ENCODE results near the gene SLC27A2.
"Not testable (repeated sequence)": the region's sequence is repeated elsewhere in the genome, so short reads cannot be mapped to it uniquely, and the experiment has no call there.

SLC27A2 gene

DNA sequence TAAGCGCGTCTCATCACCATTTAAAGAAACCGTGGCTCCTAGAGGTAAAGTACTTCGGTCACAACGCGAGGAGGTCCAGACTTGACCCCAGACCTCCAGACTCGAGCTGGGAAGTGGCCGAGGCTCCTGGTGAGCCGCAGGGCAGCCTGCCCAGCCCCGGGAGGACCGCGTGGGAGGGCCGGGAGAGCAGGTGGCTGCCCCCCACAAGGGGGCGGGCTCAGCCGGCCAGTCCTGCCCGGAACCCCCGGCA, at the start of gene SLC27A2:
TSS of gene SLC27A2 (plus strand) at position 228 of the 250 bp plus-strand sequence. CDS start 232 bp downstream, outside the sequence.
- DNase-seq (ENCODE audit: low read depth in 3 of 3) = no peak

DNA sequence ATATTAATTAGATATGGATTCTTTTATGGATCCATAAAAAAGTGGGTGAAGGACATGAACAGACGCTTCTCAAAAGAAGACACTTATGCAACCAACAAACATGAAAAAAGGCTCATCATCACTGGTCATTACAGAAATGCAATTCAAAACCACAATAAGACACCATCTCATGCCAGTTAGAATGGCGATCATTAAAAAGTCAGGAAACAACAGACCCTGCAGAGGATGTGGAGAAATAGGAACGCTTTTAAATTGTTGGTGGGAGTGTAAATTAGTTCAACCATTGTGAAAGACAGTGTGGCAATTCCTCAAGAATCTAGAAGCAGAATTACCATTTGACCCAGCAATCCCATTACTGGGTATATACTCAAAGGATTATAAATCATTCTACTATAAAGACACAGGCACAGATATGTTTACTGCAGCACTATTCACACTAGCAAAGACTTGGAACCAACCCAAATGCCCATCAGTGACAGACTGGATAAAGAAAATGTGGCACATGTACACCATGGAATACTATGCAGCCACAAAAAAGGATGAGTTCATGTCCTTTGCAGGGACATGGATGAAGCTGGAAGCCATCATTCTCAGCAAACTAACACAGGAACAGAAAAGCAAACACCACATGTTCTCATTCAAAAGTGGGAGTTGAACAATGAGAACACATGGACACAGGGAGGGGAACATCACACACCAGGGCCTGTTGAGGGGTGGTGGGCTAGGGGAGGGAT, 49.6 kb upstream of the SLC27A2 start:
- DNase-seq (ENCODE audit: low read depth in 3 of 3) = not testable (repeated sequence)

DNA sequence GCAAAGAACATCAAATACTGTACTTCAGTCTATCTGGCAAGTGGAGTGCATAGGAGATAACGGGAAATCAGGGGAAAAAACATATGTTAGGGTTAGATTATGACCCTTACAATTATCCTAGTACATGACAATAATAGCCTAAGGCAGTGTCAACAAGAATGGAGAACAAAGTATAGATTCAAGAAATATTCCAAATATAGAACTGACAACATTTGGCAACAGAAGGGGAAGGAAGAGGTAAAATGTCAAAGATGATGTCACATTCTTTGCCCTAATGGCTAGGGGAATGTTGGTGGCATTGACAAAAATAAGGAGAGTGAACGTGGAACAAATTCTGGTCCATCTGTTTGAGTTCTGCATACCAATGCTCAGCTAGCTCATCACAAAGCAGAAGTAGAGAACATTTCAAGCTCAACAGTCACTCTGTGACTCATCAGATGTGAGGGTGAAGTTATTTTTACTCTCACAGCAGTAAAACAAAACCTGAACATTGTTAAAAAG, 47.4 kb upstream of the SLC27A2 start:
- DNase-seq (ENCODE audit: low read depth in 3 of 3) = no peak

DNA sequence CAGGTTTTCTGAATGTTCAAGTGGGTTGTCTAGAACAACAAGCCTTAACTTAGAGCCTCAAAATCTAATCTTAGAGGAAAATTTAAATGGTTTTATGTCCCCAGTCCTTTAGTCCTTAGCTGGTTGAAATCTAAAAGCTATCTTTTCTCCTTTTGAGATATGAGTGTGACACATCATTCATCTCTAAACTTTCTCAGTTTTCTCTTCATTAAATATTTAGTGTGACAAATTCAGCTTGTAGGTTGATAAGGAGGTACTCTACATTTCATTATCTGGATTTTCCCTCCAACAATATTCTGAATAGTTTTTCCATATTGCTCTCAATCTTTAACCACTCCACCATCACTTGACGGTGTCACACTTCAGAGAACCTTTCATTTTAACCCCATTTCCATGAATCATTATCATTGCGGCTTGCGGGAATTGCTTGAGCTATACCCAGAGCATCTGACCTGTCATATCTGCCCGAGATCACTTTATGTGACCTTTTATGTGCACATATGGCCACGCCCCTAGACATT, 46.9 kb upstream of the SLC27A2 start:
- DNase-seq (ENCODE audit: low read depth in 3 of 3) = peak; percentile 39 to 62 (median 44)

DNA sequence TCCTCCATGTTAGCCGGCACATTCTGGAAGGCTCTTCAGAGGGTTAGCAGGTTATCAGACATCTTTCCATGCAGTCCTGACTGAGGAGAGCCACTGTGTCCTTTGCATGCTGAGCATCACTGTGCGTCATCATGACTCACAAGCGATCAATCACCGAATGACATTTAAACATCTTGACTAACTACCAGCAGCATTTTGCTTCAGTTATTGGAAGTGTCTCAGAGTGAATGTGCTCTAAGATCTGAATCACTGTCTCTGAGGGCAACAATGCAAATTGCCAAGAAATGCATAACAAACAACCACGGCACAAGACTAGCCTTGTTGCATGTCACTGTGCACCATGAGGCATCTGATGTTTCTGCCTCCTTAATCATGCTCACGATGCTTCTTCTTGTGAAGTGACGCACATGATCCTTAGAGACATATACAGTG, 44.6 kb upstream of the SLC27A2 start:
- DNase-seq (ENCODE audit: low read depth in 3 of 3) = peak; percentile 27 to 51 (median 39)

DNA sequence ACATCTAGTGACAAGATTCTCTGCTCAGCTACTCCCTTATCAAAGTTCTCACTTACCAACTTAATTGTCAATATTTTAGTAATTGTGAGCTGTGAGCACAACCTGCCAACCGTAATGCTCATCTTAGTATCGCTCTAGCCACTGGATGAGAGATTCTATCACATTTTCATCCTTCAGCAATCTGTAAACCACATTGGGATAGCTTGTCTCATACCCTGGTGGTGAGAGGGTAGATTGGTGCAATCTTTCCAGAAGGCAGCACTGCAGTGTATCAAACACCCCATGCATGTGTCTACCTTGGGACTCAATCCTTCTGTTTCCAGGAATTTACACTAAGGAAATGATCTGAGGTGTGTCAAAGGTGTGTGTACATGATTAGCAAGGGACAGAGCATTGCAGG, 44.1 kb upstream of the SLC27A2 start:
- no peak for DNase-seq (ENCODE audit: low read depth in 3 of 3)

DNA sequence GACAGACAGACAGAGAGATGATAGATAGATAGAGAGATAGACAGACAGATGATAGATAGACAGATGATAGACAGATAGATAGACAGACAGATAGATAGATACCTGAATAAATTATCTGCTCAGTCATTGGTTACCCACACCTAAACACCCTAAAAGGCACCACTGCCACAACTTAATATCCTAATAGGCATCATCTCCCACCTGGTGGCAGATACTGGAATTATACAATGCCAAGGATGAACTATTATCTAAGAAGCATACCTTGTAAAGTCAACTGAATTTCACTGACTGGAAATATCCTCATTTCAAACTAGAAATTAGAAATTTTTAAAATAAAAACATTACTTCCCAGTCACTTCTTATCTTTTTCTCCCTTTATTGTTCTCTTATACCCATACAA, 43.6 kb upstream of the SLC27A2 start:
- DNase-seq (ENCODE audit: low read depth in 3 of 3) = no peak

DNA sequence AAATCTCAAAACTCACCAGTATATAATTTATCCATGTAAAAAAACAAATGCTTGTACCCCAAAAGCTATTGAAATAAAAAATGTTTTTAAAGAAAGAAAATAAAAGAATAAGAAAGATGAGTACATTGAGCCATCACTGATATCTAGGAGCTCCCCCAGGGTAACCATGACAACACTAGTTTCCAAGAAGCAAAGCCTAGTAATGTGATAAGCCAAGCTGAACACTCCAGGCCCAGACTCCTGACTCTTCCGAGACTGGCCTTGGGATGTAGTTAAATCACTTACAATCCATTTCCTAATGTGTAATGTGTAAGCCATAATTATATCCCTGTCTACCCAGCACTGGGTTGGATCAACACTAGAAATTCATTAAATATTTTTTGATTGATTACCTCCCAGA, 41.9 kb upstream of the SLC27A2 start:
- no peak for DNase-seq (ENCODE audit: low read depth in 3 of 3)

DNA sequence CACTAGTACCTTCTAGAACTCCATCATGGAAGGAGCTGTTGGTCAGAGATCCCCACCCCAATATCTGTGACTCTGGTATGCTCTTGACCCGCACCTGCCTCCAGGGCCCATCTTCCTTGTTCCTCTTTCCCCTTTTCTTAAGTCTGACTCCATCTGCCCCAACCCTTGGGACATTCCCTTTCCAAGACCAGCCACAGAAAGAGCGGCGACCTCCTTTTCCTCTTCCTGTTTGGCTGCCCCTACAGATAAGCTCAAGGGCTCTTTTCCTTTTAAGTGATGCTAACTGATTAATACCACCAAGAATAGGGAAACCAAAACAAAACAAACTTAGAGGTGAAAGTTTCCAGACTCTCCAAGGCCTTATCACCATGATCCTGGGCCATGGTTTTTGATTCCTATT, 41.0 kb upstream of the SLC27A2 start:
- DNase-seq (ENCODE audit: low read depth in 3 of 3) = no peak

DNA sequence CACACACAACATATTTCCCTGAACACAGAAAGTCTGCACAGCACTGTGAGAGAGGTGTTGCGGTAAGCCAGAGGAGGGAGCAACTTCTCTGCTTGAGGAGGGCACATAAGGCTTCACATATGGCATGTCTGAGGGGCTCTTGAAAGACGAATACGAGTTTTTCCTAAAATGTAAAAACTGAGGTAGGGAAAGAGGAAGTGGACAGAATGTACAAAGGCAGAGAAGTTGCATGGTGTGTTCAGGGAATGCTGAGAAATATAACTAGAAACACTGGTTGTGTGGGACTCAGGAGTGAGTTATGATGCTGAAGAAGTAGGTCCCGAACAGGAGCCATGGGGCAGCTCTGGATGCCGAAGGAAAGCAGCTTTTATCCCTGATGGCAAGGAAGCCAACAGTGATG, 40.1 kb upstream of the SLC27A2 start:
- no peak for DNase-seq (ENCODE audit: low read depth in 3 of 3)

DNA sequence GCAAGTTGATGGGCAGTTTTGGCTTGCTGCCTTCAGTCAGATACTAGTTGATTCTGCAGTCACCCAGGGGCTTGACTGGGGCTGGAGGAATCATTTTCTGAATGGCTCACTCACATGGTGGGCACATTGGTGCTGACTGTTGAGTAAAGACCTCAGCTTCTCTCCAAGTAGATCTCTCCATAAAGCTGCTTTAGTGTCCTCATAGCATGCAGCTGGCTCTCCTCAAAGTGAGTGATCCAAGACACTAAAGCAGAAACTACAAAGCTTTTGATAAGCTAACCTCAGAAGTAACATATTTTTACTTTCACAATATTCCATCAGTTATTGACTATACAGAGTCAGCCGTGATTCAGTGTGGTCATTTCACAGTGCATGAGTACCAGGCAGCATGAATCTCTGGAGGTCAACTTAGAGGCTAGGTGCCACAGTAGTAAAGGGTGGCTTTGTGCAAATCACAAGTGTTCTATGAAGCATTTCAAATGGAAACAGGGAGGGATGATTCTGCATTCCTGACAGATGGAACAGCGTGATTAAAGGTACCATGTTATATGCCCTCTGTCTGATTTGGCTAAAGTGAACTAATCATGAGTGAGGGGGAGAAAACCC, 38.6 kb upstream of the SLC27A2 start:
- no peak for DNase-seq (ENCODE audit: low read depth in 3 of 3)

DNA sequence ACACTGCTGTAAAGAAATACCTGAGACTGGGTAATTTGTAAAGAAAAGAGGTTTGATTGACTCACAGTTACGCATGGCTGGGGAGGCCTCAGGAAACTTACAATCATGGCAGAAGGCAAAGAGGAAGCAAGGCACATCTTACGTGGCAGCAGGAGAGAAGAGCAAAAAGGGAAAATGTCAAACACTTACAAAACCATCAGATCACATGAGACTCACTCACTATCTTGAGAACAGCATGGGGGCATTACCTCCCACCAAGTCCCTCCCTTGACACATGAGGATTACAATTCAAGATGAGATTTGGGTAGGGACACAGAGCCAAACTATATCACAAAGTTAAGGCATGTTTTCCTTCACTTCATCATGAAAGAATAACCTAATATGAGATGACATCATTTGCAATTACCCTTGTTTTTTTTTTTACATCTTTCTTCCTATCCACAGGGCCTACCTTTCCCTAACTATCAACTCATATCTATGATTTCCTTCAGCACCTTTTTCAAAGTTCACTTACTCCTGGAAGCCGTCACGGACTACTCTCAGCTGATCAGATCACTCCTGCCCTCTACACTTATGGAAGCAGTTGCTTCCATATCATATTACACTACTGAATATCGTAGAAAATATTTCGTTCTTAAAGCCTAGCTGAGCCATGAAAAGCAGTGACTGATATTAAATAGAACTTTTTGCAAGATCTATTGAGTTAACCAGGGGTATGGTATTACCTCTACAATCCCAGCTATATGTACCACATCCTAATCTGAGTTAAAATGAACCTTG, 37.5 kb upstream of the SLC27A2 start:
- no peak for DNase-seq (ENCODE audit: low read depth in 3 of 3)

DNA sequence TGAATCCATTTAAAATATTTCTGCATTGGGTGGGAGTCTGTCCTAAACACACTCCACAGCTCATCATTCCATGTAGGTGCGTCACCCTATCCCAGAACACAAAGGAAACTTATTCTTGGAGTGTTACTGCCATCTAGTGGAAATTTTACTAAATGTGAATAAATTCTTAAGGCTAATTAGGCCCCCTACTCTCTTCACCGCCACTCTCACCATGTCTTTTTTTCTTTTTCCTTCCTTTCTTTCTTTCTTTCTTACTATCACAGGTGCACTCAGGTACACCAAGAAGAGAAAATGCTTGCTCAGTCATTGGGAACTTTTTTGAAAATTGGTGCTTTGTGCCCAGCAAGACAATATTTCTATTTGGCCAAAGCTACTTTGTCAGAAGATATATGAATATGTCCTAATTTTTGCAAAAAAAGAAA, 36.5 kb upstream of the SLC27A2 start:
- DNase-seq (ENCODE audit: low read depth in 3 of 3) = no peak

DNA sequence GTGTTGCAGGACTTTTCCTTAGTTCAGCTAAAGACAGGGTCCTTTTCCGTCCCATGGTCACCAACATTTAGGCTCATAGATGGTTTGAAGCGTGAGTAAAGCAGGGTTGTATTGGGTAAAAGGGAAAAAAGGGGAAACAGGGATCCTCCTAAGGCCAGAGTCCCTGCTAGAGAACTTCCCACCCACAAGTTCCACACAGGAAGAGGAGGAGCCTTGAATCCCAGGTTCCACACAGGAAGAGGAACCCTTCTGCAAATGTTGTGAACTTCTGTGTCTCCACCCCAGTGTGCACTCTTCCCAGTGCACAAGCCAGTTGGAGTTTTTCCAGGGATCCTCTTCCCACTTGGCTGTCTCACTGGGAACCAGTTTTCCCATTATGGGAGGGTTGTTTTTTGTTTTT, 35.4 kb upstream of the SLC27A2 start:
- DNase-seq (ENCODE audit: low read depth in 3 of 3) = no peak

DNA sequence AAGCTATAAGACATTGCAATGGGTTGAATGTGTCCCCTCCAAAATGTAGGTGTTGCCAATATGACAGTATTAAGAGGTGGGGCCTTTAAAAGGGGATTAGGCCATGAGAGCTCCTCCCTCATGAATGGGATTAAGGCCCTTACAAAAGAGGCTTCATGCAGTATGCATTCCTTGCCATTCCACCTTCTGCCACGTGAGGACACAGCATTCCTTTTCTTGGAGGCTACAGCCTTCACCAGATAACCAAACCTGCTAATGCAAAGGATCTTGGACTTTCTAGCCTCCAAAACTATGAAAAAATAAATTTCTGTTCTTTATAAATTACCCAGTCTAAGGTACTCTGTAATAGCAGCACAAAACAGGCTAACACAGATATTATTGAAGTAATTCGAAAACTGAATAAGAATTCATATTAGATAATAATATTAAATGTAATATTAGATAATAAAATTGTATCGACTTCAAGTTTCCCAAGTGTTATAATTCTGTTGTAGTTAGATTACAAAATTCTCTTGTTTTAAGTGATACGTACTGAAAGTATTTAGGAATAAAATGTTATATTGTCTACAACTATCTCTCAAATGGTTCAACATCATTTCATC, 33.5 kb upstream of the SLC27A2 start:
- no peak for DNase-seq (ENCODE audit: low read depth in 3 of 3)

DNA sequence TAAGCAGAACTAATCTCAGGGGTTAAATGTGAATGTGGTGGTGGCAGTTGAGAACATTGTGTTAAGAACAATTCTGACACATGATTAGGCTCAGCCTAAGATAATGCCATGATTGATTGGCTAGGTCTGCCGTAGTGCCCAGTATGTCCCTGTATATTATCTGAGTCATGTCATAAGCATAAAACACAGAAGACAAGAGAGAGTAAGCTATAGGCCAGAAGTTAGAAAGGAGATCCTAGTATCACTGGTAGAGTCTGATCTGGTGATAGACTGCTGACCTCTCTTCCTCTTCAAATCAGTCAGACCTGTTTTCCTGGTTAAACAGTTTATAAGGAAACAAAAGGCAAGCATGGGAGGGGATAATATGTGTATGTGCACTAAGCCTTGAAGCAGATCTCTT, 32.9 kb upstream of the SLC27A2 start:
- DNase-seq (ENCODE audit: low read depth in 3 of 3) = no peak

DNA sequence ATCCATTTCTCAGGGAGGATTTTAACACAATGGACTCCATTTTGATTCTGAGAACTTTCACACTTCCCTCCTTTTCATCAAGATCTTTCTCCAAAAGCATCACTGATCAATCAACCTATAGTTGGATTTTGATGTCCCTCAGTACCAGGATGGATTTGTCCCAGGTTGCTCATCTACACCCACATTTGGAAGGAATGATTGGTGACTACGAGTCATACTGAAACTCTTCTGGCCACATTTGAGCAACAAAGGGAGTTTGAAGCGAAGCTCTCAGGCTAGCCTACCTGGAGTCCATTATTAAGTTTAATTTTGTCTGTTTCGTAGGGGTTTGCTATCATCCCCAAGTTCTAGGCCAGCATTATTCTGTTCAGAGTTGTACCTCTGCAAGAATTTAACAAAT, 31.6 kb upstream of the SLC27A2 start:
- DNase-seq (ENCODE audit: low read depth in 3 of 3) = no peak

DNA sequence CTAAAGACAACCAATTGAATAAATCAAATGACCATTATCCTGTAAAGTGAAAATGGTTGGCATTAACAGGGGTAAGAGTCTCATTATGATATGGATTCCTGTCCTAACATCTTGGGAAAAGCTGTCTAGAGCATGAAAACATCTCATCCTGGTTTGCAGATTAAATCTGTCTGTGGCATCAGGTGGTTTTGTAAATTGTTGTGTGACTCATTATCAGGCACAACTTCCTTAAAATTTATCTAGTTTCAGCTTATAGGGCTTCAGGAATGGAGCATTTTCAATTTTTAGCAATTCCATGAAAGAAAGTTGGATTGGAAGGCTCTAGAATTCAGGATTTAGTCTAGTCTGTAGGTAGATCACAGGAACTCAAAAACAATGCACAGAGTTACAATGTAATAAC, 31.1 kb upstream of the SLC27A2 start:
- no peak for DNase-seq (ENCODE audit: low read depth in 3 of 3)

DNA sequence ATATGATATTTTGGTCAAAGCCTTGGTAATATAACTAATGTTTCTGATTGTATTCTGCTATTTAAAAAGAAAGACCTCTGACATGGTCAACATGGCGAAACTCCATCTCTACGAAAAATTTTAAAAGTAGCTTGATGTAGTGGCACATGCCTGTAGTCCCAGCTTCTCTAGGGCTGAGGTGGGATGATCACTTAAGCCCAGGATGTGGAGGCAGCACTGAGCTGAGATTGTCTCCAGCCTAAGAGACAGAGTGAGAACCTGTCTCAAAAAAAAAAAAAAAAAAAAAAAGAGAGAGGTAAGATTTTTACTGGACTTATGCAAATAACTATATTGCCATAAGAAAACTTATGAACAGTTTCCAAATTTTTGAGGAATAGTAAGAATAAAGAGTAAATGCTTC, 30.5 kb upstream of the SLC27A2 start:
- DNase-seq (ENCODE audit: low read depth in 3 of 3) = no peak

DNA sequence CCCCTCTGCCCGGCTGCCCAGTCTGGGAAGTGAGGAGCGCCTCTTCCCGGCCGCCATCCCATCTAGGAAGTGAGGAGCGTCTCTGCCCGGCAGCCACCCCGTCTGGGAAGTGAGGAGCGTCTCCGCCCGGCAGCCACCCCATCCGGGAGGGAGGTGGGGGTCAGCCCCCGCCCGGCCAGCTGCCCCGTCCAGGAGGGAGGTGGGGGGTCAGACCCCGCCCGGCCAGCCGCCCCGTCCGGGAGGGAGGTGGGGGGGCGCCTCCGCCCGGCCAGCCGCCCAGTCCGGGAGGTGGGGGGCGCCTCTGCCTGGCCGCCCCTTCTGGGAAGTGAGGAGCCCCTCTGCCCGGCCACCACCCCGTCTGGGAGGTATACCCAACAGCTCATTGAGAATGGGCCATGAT, 23.8 kb upstream of the SLC27A2 start:
- not testable (repeated sequence) for DNase-seq (ENCODE audit: low read depth in 3 of 3)

DNA sequence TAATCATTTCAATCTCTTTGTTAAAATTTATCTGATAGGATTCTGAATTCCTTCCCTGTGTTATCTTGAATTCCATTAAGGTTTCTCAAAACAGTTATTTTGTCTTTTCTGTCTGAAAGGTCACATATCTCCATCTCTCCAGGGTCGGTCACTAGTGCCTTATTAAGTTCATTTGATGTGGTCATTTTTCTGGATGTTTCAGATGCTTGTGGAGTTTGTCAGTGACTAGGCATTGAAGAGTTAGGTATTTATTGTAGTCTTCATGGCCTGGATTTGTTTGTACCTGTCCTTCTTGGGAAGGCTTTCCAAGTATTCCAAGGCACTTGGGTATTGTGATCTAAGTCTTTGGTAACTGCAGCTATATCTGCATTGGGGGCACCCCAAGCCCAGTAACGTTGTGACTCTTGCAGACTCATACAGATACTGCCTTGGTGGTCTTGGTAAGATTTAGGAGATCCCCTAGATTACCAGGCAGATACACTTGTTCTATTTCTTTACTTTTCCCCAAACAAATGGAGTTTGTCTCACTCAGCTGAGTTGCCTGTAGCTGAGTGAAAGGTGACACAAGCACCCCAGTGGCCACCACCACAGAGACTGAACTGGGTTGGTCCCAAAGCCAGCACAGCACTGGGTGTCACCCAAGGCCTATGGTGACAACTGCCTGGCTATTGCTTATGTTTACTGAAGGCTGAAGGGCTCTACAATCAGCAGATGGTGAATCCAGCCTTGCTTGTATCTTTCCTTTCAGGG, 18.9 kb upstream of the SLC27A2 start:
- DNase-seq (ENCODE audit: low read depth in 3 of 3) = no peak

All from stimulated activated CD4-positive, alpha-beta T cell treated with anti-CD3 and anti-CD28 coated beads, TNF-alpha, amount 100 ng/mL, for 48 hours (primary cell).